GM18505 (cell line): ENCODE results near the gene DTNB.
"Not testable (repeated sequence)": the region's sequence is repeated elsewhere in the genome, so short reads cannot be mapped to it uniquely, and the experiment has no call there.

Source experiments
- ATAC-seq: cut with Tn5 transposase; IDR thresholded peaks from one replicate; pipeline ENCODE4 v1.9.1; 2021; ENCODE audit not compliant: unreplicated experiment
- POLR2A ChIP-seq: IDR thresholded peaks from 4 replicates; pipeline ENCODE4 v1.6.1; 2011; ENCODE audit warnings: borderline replicate concordance; ENCODE audit not compliant: insufficient read depth, insufficient read length; ENCODE audit errors: extremely low read depth

The DTNB gene

GRCh38 chr2:25545899-25546298, 127.5 kb downstream of the DTNB start:
- ATAC-seq: no peak
- TF ChIP-seq POLR2A: no peak

DNA sequence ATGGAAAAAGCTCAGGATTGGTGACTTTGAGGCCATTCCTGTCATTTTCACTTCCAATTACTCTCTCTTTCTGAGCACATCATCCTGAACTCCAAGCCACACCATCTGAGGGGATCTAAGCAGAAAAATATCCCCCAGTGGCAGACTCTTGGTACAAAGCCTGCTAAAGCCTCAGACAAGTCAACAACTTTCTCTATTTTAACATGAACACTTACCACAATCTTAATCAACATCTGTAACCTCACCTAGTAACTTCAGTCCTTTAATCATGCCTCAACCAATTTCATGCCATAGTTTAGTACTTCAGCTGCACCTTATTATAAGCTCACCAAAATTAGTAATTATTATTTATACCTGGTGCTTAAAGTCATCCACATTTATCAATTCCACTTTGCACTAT, 128.9 kb downstream of the DTNB start:
- ATAC-seq: no peak
- TF ChIP-seq POLR2A: no peak

DNA sequence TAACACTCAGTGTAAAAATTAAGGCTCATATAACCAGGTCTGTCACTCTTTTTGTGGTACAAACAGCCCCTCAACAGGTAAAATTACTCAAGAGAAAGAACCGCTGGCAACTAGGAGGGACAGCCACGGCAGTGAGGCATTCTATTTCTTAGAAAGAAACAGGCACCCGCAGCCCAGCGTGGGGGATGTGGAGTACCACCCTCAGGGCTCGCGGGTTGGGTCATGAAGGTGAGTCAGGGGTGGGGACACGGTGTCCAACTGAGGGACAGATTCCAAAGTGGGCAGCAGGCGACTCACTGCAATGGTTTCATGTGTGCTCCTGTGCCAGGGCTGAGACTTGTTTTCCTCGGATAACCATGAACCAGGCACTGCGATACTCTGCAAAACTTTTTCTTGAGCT, 129.4 kb downstream of the DTNB start:
- ATAC-seq: no peak
- TF ChIP-seq POLR2A: no peak

- no peak for TF ChIP-seq POLR2A
- no peak for ATAC-seq
Observed at GRCh38 chr2:25541378-25541777, 132.0 kb downstream of the DTNB start.

- ATAC-seq: no peak
- no peak for TF ChIP-seq POLR2A
Observed at GRCh38 chr2:25539136-25539535, 134.2 kb downstream of the DTNB start.

- no peak for ATAC-seq
- TF ChIP-seq POLR2A: no peak
Observed at GRCh38 chr2:25537526-25537925, 135.9 kb downstream of the DTNB start.

DNA sequence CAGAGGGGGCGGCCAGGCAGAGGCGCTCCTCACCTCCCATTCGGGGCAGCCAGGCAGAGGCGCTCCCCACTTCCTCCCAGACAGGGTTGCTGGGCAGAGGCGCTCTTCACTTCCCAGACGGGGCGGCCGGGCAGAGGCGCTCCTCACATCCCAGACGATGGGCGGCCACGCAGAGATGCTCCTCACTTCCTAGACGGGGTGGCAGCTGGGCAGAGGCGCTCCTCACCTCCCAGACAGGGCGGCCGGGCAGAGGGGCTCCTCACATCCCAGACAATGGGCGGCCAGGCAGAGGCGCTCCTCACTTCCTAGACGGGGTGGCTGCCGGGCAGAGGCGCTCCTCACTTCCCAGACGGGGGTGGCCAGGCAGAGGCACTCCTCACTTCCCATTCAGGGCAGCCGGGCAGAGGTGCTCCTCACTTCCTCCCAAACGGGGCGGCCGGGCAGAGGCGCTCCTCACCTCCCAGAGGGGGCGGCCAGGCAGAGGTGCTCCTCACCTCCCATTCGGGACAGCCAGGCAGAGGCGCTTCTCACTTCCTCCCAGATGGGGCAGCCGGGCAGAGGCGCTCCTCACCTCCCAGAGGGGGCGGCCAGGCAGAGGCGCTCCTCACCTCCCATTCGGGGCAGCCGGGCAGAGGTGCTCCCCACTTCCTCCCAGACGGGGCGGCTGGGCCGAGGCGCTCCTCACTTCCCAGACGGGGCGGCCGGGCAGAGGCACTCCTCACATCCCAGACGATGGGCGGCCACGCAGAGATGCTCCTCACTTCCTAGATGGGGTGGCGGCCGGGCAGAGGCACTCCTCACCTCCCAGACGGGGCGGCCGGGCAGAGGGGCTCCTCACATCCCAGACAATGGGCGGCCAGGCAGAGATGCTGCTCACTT, 137.7 kb downstream of the DTNB start:
- not testable (repeated sequence) for ATAC-seq

GRCh38 chr2:25534937-25535336, 138.4 kb downstream of the DTNB start:
- not testable (repeated sequence) for ATAC-seq

- no peak for ATAC-seq
- no peak for TF ChIP-seq POLR2A
Observed at GRCh38 chr2:25534455-25534854, 138.9 kb downstream of the DTNB start.

DNA sequence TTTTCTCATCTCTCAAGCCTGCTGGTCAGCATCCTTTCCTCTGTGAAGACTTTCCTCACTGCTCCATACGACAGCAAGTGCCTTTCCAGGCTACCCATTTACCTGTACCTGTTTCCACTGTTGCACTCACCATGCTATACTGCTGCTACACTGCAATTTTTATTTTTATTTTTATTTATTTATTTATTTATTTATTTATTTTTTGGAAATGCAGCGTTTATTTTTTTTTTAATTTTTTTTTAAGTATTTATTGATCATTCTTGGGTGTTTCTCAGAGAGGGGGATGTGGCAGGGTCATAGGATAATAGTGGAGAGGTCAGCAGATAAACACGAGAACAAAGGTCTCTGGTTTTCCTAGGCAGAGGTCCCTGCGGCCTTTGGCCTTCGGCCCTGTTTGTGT, 139.6 kb downstream of the DTNB start:
- not testable (repeated sequence) for ATAC-seq

DNA sequence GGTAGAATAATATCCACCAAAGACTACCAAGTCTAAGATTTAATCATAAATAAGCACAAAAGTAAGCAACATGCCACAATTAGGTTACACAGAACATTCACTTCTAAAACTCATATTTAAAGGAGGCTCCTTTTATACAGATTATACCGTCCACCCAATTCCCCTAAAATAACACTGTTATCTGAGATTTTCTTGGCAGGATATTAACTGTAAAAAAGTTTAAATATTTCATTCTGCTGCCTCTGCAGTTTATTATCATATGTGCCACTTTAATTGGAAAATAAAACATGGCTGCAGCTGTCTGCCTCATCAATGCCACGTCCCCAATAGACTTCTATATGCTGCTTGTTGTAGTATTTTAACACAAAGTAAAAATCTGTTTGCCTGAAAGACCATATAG, 140.9 kb downstream of the DTNB start:
- no peak for TF ChIP-seq POLR2A
- no peak for ATAC-seq

- no peak for ATAC-seq
- TF ChIP-seq POLR2A: no peak
Observed at GRCh38 chr2:25529034-25529433, 144.3 kb downstream of the DTNB start.

DNA sequence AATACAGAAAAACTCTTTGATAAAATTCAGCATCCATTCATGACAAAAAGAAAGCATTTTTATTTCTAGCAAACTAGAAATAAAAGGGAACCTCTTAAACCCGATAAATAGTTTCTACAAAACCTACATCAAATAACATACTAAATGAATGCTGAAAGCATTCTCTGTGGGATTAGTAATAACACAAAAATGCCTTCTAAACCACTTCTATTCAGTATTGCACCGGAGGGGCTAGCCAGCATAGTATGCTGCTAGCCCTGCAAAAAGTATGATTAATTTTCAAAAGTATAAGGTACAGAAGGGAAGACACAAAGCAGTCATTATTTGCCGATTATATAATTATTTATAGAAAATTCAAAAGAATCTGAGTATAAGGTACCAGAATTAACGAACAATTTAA, 145.2 kb downstream of the DTNB start:
- no peak for TF ChIP-seq POLR2A
- no peak for ATAC-seq

GRCh38 chr2:25524507-25524906, 148.9 kb downstream of the DTNB start:
- ATAC-seq: no peak
- TF ChIP-seq POLR2A: no peak

GRCh38 chr2:25523060-25523459, 150.3 kb downstream of the DTNB start:
- TF ChIP-seq POLR2A: no peak
- no peak for ATAC-seq
